Mesothelial cell of epicardium (in vitro differentiated cells): ENCODE measurements around the gene PARD3B. TPM values are rescaled to one million over a fixed set of nuclear protein-coding genes. Genes with fewer than 3 reads are reported as not detected.

Source experiments
- DNase-seq, 2 experiments: peaks; one replicate each; pipeline ENCODE4 v3.0.0; 2021; ENCODE audit warnings: low spot score in 2 of 2; ENCODE audit not compliant: unreplicated experiment in 2 of 2
- H3K27ac Mint-ChIP-seq: 2 replicates; pipeline ENCODE4 v1.8.0; 2021; ENCODE audit warnings: mixed read lengths
- H3K27me3 Mint-ChIP-seq: 2 replicates; pipeline ENCODE4 v1.8.0; 2021; ENCODE audit warnings: low read depth, mixed read lengths
- H3K36me3 Mint-ChIP-seq: 2 replicates; pipeline ENCODE4 v1.8.0; 2021; ENCODE audit warnings: mixed read lengths
- H3K4me1 Mint-ChIP-seq: 2 replicates; pipeline ENCODE4 v1.8.0; 2021; ENCODE audit warnings: mixed read lengths
- H3K4me3 Mint-ChIP-seq: 2 replicates; pipeline ENCODE4 v1.8.0; 2021; ENCODE audit warnings: mild to moderate bottlenecking, moderate library complexity, mixed read lengths
- H3K9me3 Mint-ChIP-seq: 2 replicates; pipeline ENCODE4 v1.8.0; 2021; ENCODE audit warnings: mixed read lengths
- total RNA-seq: library from RNA; stranded (reverse); gene quantifications from 3 replicates; pipeline ENCODE4 v1.2.1, GENCODE V29; 2021
- TF ChIP-seq, protein P1 (sequence below): fragments of 200-600 bp; sonication (generic); IDR thresholded peaks from one replicate; pipeline ENCODE4 v1.5.0; 2021; ENCODE audit warnings: antibody characterized with exemption; ENCODE audit not compliant: unreplicated experiment

The PARD3B gene
- total RNA-seq, 1 donor from 2014 or later, result 23.4 TPM

DNA sequence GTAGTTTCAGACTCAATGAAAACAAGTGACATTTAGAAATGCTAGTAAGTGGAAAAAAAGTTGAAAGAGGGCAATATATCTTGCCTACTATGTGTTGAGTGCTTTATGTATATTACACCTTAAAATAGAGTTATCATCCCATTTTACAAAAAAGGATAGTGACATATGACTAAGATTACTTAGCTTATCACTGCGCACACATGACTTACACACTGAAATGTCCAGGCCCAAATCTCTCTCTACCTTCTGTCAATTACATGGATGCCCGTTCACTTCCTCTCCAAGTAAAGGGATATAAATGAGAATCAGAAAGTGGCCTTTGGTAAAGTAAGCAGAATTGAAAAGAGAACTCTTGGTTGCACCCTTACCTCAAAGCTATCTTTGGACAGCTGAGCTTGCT, 3.6 kb upstream of the PARD3B start:
- TF ChIP-seq, protein P1, sequence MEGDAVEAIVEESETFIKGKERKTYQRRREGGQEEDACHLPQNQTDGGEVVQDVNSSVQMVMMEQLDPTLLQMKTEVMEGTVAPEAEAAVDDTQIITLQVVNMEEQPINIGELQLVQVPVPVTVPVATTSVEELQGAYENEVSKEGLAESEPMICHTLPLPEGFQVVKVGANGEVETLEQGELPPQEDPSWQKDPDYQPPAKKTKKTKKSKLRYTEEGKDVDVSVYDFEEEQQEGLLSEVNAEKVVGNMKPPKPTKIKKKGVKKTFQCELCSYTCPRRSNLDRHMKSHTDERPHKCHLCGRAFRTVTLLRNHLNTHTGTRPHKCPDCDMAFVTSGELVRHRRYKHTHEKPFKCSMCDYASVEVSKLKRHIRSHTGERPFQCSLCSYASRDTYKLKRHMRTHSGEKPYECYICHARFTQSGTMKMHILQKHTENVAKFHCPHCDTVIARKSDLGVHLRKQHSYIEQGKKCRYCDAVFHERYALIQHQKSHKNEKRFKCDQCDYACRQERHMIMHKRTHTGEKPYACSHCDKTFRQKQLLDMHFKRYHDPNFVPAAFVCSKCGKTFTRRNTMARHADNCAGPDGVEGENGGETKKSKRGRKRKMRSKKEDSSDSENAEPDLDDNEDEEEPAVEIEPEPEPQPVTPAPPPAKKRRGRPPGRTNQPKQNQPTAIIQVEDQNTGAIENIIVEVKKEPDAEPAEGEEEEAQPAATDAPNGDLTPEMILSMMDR, result no peak
- peaks cover 24% of the 10 kb centered on the region for H3K27me3 Mint-ChIP-seq
- H3K27ac Mint-ChIP-seq, result no peak overlapping the region
- no peaks in the 10 kb centered on the region for H3K36me3 Mint-ChIP-seq
- no peak overlapping the region for H3K4me3 Mint-ChIP-seq
- H3K9me3 Mint-ChIP-seq, result no peaks in the 10 kb centered on the region
- H3K4me1 Mint-ChIP-seq, result peaks cover 16% of the 10 kb centered on the region
- DNase-seq, result no peak

DNA sequence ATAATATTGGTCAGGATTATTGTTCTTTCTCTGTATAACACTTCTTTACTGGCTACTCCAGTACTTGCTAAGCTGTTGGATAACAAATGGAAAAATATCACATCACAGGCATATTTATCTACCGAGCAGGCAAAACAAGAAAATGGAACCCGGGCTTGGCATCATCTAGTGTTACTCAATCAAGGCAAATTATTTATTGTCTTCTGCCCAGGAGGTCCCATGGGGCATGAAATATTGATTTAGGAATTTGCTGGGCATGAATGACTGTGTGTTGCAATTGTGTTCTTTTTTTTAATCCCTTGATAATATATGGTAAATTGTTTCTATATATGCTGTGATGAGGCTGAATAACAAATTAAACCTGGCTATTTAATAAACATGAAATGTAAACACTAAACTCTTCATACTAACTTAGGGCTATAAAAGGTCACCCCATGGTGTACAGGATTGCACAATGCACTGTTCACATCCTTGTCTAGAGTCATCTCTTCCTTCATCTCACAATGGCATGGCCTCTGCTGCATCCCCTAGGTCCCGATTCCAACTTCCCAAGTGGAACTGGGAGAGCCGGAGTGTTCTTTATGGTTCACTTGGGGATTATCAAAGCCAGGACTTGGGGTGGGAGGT, 2.2 kb upstream of the PARD3B start:
- Mint-ChIP-seq H3K9me3 (no peaks in the 10 kb centered on the region), H3K27me3 (peaks cover 24% of the 10 kb centered on the region), H3K4me1 (peaks cover 24% of the 10 kb centered on the region), H3K36me3 (no peaks in the 10 kb centered on the region), H3K4me3 (no peak overlapping the region), H3K27ac (no peak overlapping the region)
- no peak for DNase-seq
- TF ChIP-seq, protein P1, result no peak

DNA sequence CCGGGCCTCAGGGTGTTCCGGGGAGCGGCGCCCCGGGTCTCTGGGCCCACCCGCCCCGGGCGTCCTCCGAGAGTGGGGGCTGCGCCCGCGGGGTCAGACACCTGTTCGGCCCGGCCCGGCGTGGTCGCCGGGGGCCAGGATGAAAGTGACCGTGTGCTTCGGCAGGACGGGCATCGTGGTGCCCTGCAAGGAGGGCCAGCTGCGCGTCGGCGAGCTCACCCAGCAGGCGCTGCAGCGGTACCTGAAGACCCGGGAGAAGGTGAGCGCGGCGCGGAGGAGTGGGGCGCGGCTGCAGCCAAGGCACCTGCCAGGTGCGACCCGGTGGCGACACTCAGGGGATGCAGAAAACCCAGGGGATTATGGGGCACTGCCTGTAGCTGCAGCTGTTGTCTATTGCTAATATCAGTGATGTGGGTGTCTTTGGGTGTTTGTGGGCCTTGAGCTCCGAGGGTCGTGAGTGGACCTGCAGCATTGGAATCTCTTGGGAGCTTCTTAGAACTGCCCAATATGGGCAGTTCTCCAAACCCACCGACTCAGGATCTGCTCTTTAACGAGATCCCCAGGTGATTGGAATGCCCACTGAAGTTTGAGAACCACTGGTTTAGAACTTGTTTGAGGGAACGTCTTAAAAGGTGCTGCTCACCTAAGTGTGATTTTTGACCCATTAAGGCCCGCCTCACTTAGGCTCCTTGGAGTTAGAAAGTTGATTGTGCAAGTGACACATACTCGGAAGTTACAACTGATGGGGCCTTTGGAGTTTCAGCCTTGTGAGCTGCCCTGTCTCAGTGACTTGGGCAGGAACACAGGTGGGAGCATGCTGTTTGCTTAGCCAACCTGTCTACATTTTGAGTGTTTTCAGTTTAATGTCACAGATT, 823 bp downstream of the PARD3B start:
- Mint-ChIP-seq H3K9me3 (no peaks in the 10 kb centered on the region), H3K27me3 (peaks cover 24% of the 10 kb centered on the region), H3K4me3 (peak overlapping the region; percentile 84), H3K36me3 (no peaks in the 10 kb centered on the region), H3K27ac (peak overlapping the region; percentile 84), H3K4me1 (peaks cover 46% of the 10 kb centered on the region)
- TF ChIP-seq, protein P1, result no peak
- peak; percentile 24 to 47 for DNase-seq

DNA sequence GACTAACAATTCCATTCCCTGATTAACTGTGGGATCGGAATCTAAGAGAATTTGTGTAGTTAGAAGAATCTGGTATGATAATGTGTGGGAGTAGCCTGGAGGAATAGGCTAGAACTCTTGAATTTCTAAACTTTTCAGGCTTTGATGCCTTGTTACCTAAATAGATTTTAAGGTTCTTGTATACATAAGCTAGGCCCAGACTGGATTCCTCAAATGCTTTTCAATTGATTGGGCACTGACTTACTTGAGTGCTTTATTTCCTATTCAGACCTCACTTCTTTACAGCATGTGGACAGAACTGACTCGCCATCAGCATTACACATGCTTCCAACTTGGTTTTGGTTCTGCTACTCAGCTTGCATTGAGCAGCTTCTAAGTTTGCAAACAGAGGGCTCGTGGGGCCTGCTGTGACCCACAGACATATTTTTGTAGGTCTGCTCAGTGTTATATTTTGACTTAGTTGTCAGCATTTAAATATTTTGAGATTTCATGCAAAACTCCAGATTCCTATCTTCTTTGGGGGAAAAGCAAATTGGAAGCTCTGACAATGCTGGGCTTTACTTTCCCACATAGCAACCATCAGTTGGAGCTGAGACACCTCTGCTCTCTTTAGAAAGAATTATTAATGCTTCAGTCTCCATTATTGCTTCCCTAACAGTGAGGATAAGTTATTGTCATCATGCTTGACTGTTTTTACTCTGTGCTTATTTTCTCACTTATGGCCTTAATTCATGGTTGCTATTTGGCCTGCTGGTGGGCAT, 5.7 kb downstream of the PARD3B start:
- Mint-ChIP-seq H3K36me3 (no peaks in the 10 kb centered on the region), H3K27ac (peak overlapping the region; percentile 81), H3K4me3 (no peak overlapping the region), H3K4me1 (peaks cover 44% of the 10 kb centered on the region), H3K27me3 (peaks cover 7% of the 10 kb centered on the region), H3K9me3 (peaks cover 9% of the 10 kb centered on the region)
- no peak for DNase-seq
- TF ChIP-seq, protein P1, result no peak

DNA sequence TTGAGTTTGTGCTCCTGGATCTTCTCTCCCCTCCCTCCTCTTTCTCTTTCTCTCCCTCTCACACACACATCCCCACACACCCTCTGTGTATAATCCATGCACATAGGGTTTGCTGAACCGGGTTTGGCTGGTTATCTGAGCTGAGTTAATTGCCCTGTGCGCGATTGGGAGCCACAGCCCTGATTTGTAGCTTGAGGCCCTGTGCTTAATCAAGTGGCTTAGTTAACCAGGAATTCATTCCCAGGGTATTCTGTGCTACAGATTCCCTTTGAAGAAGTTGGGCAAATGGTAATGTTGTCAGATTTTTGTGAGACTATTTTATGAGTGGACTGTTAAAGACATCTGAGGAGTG, 6.2 kb downstream of the PARD3B start:
- H3K36me3 Mint-ChIP-seq, result no peaks in the 10 kb centered on the region
- H3K4me1 Mint-ChIP-seq, result peaks cover 38% of the 10 kb centered on the region
- TF ChIP-seq, protein P1, result no peak
- DNase-seq, result no peak
- peaks cover 2% of the 10 kb centered on the region for H3K27me3 Mint-ChIP-seq
- H3K4me3 Mint-ChIP-seq, result no peak overlapping the region
- H3K9me3 Mint-ChIP-seq, result peaks cover 9% of the 10 kb centered on the region
- H3K27ac Mint-ChIP-seq, result peak overlapping the region; percentile 81
